IMR-90 (cell line): ENCODE measurements around the gene FAM20B. TPM values are rescaled to one million over a fixed set of nuclear protein-coding genes. Genes with fewer than 3 reads are reported as not detected.

Experiments
- ATAC-seq: fragments of 200-7000 bp; cut with Tn5 transposase; 2 replicates; pipeline ENCODE4 v1.9.1; 2020; ENCODE audit warnings: low read depth, mild to moderate bottlenecking, moderate library complexity
- BruUV-seq: library from RNA; stranded (reverse); fragments of 400-500 nt; replicated peaks from 2 replicates; lab custom pipeline; 2021; lab: Mats Ljungman, UMichigan
- CTCF ChIA-PET: fragments of 300-600 bp; formaldehyde crosslinking; extraction: SDS; loops from one replicate; lab custom pipeline; 2021; ENCODE audit warnings: antibody characterized with exemption; lab: Yijun Ruan, JAX
- POLR2A ChIA-PET: fragments of 300-600 bp; sonication (Branson Sonifier 250); formaldehyde crosslinking; loops from one replicate; lab custom pipeline; 2022; ENCODE audit warnings: antibody characterized with exemption; ENCODE audit not compliant: unreplicated experiment; lab: Charles Lee
- DNase-seq: peaks from one replicate; pipeline ENCODE4 v3.0.0; 2013
- H2AFZ ChIP-seq: replicated peaks from 2 replicates; pipeline ENCODE3; 2013; ENCODE audit warnings: low read length, mild to moderate bottlenecking; ENCODE audit not compliant: poor library complexity
- H2AK5ac ChIP-seq: 2 replicates; pipeline ENCODE4 v1.6.1; 2013; ENCODE audit warnings: low read depth, low read length, inconsistent platforms
- H2AK9ac ChIP-seq: replicated peaks from 2 replicates; pipeline ENCODE3; 2013; ENCODE audit warnings: mild to moderate bottlenecking, low read depth, low read length, moderate library complexity; ENCODE audit not compliant: poor library complexity
- H2BK120ac ChIP-seq: 2 replicates; pipeline ENCODE4 v1.6.1; 2013; ENCODE audit warnings: low read depth, low read length, inconsistent platforms
- H2BK15ac ChIP-seq: 3 replicates; pipeline ENCODE4 v1.6.1; 2013; ENCODE audit warnings: low read depth, low read length, inconsistent platforms
- H2BK20ac ChIP-seq: 2 replicates; pipeline ENCODE4 v1.6.1; 2013; ENCODE audit warnings: low read depth, mild to moderate bottlenecking, inconsistent platforms, low read length, moderate library complexity
- H2BK5ac ChIP-seq: 2 replicates; pipeline ENCODE4 v1.6.1; 2013; ENCODE audit warnings: mild to moderate bottlenecking, low read depth, low read length, inconsistent platforms; ENCODE audit not compliant: poor library complexity, severe bottlenecking
- H3K14ac ChIP-seq: replicated peaks from 2 replicates; pipeline ENCODE4 v1.6.1; 2013; ENCODE audit warnings: low read depth, low read length, inconsistent platforms
- H3K18ac ChIP-seq: 2 replicates; pipeline ENCODE4 v1.6.1; 2013; ENCODE audit warnings: low read depth, low read length, control low read depth
- H3K23ac ChIP-seq: 2 replicates; pipeline ENCODE4 v1.6.1; 2013; ENCODE audit warnings: low read depth, low read length, inconsistent platforms
- H3K27ac ChIP-seq: 2 replicates; pipeline ENCODE4 v1.5.1; 2013; ENCODE audit warnings: mild to moderate bottlenecking, control low read depth, low read length; ENCODE audit not compliant: insufficient read depth
- H3K27me3 ChIP-seq: 2 replicates; pipeline ENCODE4 v1.6.1; 2013; ENCODE audit warnings: low read length; ENCODE audit not compliant: control insufficient read depth, insufficient read depth
- H3K36me3 ChIP-seq: 2 replicates; pipeline ENCODE4 v1.6.1; 2013; ENCODE audit warnings: low read length, mixed read lengths; ENCODE audit not compliant: control insufficient read depth, insufficient read depth
- H3K4ac ChIP-seq: 2 replicates; pipeline ENCODE4 v1.6.1; 2013; ENCODE audit warnings: low read depth, low read length, inconsistent platforms
- H3K4me1 ChIP-seq: 2 replicates; pipeline ENCODE4 v1.6.1; 2013; ENCODE audit warnings: low read length, mixed read lengths; ENCODE audit not compliant: control insufficient read depth, insufficient read depth
- H3K4me2 ChIP-seq: 2 replicates; pipeline ENCODE4 v1.6.1; 2013; ENCODE audit warnings: low read depth, mild to moderate bottlenecking, control low read depth, low read length, moderate library complexity
- H3K4me3 ChIP-seq: 2 replicates; pipeline ENCODE4 v1.5.1; 2013; ENCODE audit warnings: low read depth, mild to moderate bottlenecking, control low read depth, low read length, moderate library complexity; ENCODE audit not compliant: insufficient read depth
- H3K56ac ChIP-seq: 2 replicates; pipeline ENCODE4 v1.6.1; 2013; ENCODE audit warnings: low read length, inconsistent platforms; ENCODE audit not compliant: insufficient read depth; ENCODE audit errors: extremely low read depth
- H3K79me1 ChIP-seq, 2 experiments: 2 replicates each; pipeline ENCODE4 v1.6.1; 2013; ENCODE audit warnings: low read length in 2 of 2, inconsistent platforms in 1 of 2, low read depth in 1 of 2
- H3K9ac ChIP-seq: 2 replicates; pipeline ENCODE4 v1.6.1; 2013; ENCODE audit warnings: low read depth, low read length, control low read depth
- H3K9me1 ChIP-seq: 2 replicates; pipeline ENCODE4 v1.6.1; 2013; ENCODE audit warnings: low read length, inconsistent platforms; ENCODE audit not compliant: insufficient read depth
- H3K9me3 ChIP-seq: 2 replicates; pipeline ENCODE4 v1.6.1; 2013; ENCODE audit warnings: low read length; ENCODE audit not compliant: control insufficient read depth, insufficient read depth
- H4K20me1 ChIP-seq: 2 replicates; pipeline ENCODE4 v1.6.1; 2013; ENCODE audit warnings: low read length, inconsistent platforms; ENCODE audit not compliant: insufficient read depth
- H4K5ac ChIP-seq: 2 replicates; pipeline ENCODE4 v1.6.1; 2013; ENCODE audit warnings: mild to moderate bottlenecking, low read depth, low read length, control low read depth
- H4K8ac ChIP-seq, 2 experiments: 2 replicates each; pipeline ENCODE4 v1.6.1; 2013; ENCODE audit warnings: low read depth in 2 of 2, low read length in 2 of 2, control low read depth in 1 of 2, inconsistent platforms in 1 of 2
- H4K91ac ChIP-seq: 2 replicates; pipeline ENCODE4 v1.6.1; 2013; ENCODE audit warnings: low read depth, low read length, inconsistent platforms; ENCODE audit not compliant: insufficient read depth
- BHLHE40 ChIP-seq: fragments of 150-350 bp; IDR thresholded peaks from 2 replicates; pipeline ENCODE4 v1.6.1; 2016; ENCODE audit warnings: mild to moderate bottlenecking, low read depth, low read length
- CEBPB ChIP-seq: IDR thresholded peaks from 2 replicates; pipeline ENCODE4 v1.6.1; 2012; ENCODE audit warnings: low read depth, low read length, improper control_type of control experiment
- CHD1 ChIP-seq: IDR thresholded peaks from 2 replicates; pipeline ENCODE4 v1.6.1; 2012; ENCODE audit warnings: low read depth, low read length, improper control_type of control experiment
- CTCF ChIP-seq: conservative IDR thresholded peaks from 2 replicates; pipeline ENCODE4 v1.5.1; 2012; ENCODE audit warnings: mild to moderate bottlenecking, low read depth, low read length, improper control_type of control experiment
- ELK1 ChIP-seq: fragments of 150-350 bp; IDR thresholded peaks from 2 replicates; pipeline ENCODE4 v1.6.1; 2016; ENCODE audit warnings: low read depth, mild to moderate bottlenecking, low read length, moderate library complexity, borderline replicate concordance
- FOS ChIP-seq: fragments of 150-350 bp; IDR thresholded peaks from 2 replicates; pipeline ENCODE4 v1.6.1; 2016; ENCODE audit warnings: low read depth, low read length
- MAFK ChIP-seq: IDR thresholded peaks from 2 replicates; pipeline ENCODE4 v1.6.1; 2012; ENCODE audit warnings: low read depth, low read length, improper control_type of control experiment
- NFE2L2 ChIP-seq: fragments of 150-350 bp; IDR thresholded peaks from 2 replicates; pipeline ENCODE4 v1.6.1; 2016; ENCODE audit warnings: low read depth, mild to moderate bottlenecking, low read length
- POLR2A ChIP-seq: IDR thresholded peaks from 2 replicates; pipeline ENCODE4 v1.6.1; 2012; ENCODE audit warnings: mild to moderate bottlenecking, low read depth, low read length
- RCOR1 ChIP-seq: IDR thresholded peaks from 2 replicates; pipeline ENCODE4 v1.6.1; 2012; ENCODE audit warnings: mild to moderate bottlenecking, low read length, improper control_type of control experiment; ENCODE audit not compliant: insufficient replicate concordance
- RFX5 ChIP-seq: IDR thresholded peaks from 2 replicates; pipeline ENCODE4 v1.8.0; 2012; ENCODE audit warnings: low read depth, mild to moderate bottlenecking, low read length, moderate library complexity
- SMC3 ChIP-seq: fragments of 150-350 bp; IDR thresholded peaks from 2 replicates; pipeline ENCODE4 v1.6.1; 2016; ENCODE audit warnings: low read depth, mild to moderate bottlenecking, antibody characterized with exemption, low read length, moderate library complexity
- WGBS, 2 experiments: methylation state at CpG; one replicate each; pipeline versions ENCODE4 v1.1.5 to v1.1.7; 2013; ENCODE audit warnings: missing lambda C conversion rate in 2 of 2; ENCODE audit not compliant: insufficient read length in 1 of 2; ENCODE audit errors: extremely low coverage in 2 of 2; 5-methylcytosine and 5-hydroxymethylcytosine counted together
- dilution Hi-C: fragments of 300-500 bp; cut with HindIII; formaldehyde crosslinking; loops from one replicate; pipeline ENCODE4 v1.14.3; 2018; ENCODE audit warnings: low sequenced_read_pairs; ENCODE audit not compliant: unreplicated experiment
- in situ Hi-C: fragments of 300-500 bp; cut with MboI; formaldehyde crosslinking; loops from 3 replicates; pipeline ENCODE4 v1.14.3; 2019; ENCODE audit warnings: low sequenced_read_pairs, inconsistent platforms, mixed read lengths
- intact Hi-C: fragments of 100-400 bp; cut with micrococcal nuclease; formaldehyde crosslinking; loops from 2 replicates; pipeline ENCODE4 v1.10.0; 2022
- polyA plus RNA-seq, 3 experiments: library from polyadenylated mRNA; depleted of rRNA; stranded (reverse); fragments of >200 nt; gene quantifications; 2 replicates each; pipeline ENCODE4 v1.2.3, GENCODE V29; 2012; ENCODE audit warnings: low replicate concordance in 1 of 3
- total RNA-seq: library from RNA; depleted of rRNA; stranded (reverse); fragments of >200 nt; gene quantifications from 2 replicates; pipeline ENCODE4 v1.2.3, GENCODE V29; 2012

Gene FAM20B
- total and polyA plus RNA-seq, 2 of the 4 experiments (the other 2 are of a cell fraction): 17.1 to 38.4 TPM

- TF ChIP-seq ELK1: no peak
- no peak for TF ChIP-seq FOS
- no peak for TF ChIP-seq BHLHE40
Observed at GRCh38 chr1:179026813-179027669, 1.3 kb downstream of the FAM20B start (continued).

DNA sequence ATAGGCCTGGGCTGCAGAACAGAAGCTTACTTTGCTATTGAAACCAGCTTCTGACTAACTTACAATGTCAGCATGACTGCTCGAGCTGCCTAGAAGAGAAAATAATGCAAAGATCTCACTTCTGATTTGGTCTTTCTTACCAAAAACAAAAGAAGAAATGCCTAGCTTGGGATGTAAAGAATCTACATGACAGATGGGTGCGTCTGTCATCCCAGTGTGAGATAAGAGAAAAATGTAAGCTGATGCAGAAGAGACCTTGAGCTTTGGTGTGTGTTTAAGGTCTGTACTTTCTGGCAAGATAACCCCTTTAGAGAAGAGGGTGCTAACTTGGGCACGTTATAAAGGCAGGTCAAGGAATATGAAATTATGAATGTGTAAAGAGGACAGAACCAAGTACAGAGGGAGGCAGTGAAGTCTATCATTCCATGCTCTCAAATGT, 3.6 kb downstream of the FAM20B start:
- POLR2A ChIA-PET: no interaction called here
- H3K27ac ChIP-seq: no peak overlapping the region
- CTCF ChIA-PET: no interaction called here
- TF ChIP-seq SMC3: no peak
- no peak for TF ChIP-seq NFE2L2
- TF ChIP-seq RFX5: no peak
- TF ChIP-seq RCOR1: no peak
- TF ChIP-seq ELK1: no peak
- TF ChIP-seq FOS: no peak
- no peak for TF ChIP-seq MAFK
- no peak for TF ChIP-seq POLR2A
- TF ChIP-seq CTCF: no peak
- no peak for TF ChIP-seq CHD1
- TF ChIP-seq CEBPB: no peak

More for the DNA sequence above, 3.6 kb downstream of the FAM20B start:
- H2AK9ac ChIP-seq: no peak overlapping the region
- no peaks in the 10 kb centered on the region; the same call in 1 of the 2 replicates for H3K9me1 ChIP-seq
- H2BK5ac ChIP-seq: no peak overlapping the region
- H2BK120ac ChIP-seq: no peak overlapping the region
- no peak overlapping the region for H3K4me2 ChIP-seq
- peaks cover 12% of the 10 kb centered on the region; the same call in 1 of the 2 replicates for H4K20me1 ChIP-seq
- DNase-seq: no peak
- H3K4me1 ChIP-seq: peaks cover 8% of the 10 kb centered on the region
- no peak overlapping the region for H4K8ac ChIP-seq
- no peak overlapping the region for H3K56ac ChIP-seq
- no CpG with 5 or more reads among the region's 3 CpGs for WGBS, 2 experiments
- H2AFZ ChIP-seq: no peak overlapping the region
- intact Hi-C loops: loop anchor here (5.0 kb wide), 1 partner anchor 48 kb away; no protein-coding TSS in a partner anchor
- no peaks in the 10 kb centered on the region for H3K9me3 ChIP-seq
- H3K36me3 ChIP-seq: no peaks in the 10 kb centered on the region
- no peak overlapping the region for H3K4me3 ChIP-seq
- no TSS peak for BruUV-seq
- H3K27me3 ChIP-seq: no peaks in the 10 kb centered on the region
- H3K79me1 ChIP-seq: peaks cover 26 to 48% of the 10 kb centered on the region in 2 experiments
- ATAC-seq: no peak
- H3K4ac ChIP-seq: no peak overlapping the region
- no peak overlapping the region for H2AK5ac ChIP-seq
- no peak overlapping the region for H3K18ac ChIP-seq
- no peak overlapping the region; the same call in 1 of the 2 replicates for H3K23ac ChIP-seq
- H2BK15ac ChIP-seq: no peak overlapping the region
- no peak overlapping the region for H4K5ac ChIP-seq
- in situ Hi-C loops: no loop called here
- no peak overlapping the region for H3K14ac ChIP-seq
- H2BK20ac ChIP-seq: no peak overlapping the region
- no peak overlapping the region for H4K91ac ChIP-seq
- H3K9ac ChIP-seq: no peak overlapping the region
- dilution Hi-C loops: no loop called here
